HG03469 (cell line): ENCODE measurements around the gene CSRP2.

Experiments
- ATAC-seq: cut with Tn5 transposase; IDR thresholded peaks from one replicate; pipeline ENCODE4 v1.9.1; 2021; ENCODE audit warnings: mild to moderate bottlenecking, moderate library complexity, moderate number of reproducible peaks; ENCODE audit not compliant: unreplicated experiment

CSRP2 gene

DNA sequence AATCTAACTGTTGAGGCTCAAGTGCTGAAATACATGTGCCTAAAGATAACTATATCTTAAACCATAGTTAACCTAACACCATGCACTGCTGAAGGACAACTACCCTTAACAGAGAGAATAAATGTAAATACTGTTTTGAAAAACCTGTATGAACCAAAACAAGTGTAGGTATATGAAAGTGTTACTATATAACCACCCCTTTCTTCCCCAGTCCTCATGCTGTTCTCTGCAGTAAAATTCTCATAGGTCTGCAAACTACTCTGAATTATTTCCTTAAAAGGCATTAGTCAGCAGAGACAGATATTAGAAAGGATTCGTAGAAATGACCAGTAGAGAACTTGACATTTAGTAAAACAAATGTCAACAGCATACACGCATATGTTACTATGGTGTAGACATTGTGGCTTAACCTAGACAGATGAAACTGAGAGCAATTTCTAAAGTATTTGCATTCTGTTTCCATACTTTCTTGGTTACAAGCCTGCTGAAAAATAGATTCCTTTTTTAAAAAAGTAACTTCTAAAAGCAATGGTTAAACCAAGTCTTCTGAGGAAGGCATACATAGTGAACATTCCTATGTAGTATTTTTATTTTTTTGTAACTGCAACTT, 13.9 kb downstream of the CSRP2 start:
- peak; percentile 73 for ATAC-seq

DNA sequence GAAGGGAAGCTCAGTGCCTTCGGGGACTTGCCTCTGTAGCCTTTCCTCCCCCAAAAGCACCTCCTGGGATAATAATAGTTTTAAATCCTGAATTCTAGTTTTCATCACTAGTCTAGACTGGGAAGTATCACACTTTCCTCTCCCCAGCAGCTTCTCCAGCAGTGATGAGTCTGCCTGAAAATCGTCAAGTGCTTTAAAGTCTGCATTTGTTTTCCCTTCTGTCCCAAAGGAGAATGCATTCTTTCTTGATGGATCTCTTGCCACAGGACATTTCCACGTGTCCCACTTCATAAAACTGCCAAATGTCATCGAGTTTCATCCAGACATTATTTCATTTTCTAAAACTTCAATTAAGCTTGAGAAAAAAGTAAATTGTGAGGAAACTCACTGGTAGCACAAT, 15.0 kb downstream of the CSRP2 start:
- ATAC-seq, result no peak

DNA sequence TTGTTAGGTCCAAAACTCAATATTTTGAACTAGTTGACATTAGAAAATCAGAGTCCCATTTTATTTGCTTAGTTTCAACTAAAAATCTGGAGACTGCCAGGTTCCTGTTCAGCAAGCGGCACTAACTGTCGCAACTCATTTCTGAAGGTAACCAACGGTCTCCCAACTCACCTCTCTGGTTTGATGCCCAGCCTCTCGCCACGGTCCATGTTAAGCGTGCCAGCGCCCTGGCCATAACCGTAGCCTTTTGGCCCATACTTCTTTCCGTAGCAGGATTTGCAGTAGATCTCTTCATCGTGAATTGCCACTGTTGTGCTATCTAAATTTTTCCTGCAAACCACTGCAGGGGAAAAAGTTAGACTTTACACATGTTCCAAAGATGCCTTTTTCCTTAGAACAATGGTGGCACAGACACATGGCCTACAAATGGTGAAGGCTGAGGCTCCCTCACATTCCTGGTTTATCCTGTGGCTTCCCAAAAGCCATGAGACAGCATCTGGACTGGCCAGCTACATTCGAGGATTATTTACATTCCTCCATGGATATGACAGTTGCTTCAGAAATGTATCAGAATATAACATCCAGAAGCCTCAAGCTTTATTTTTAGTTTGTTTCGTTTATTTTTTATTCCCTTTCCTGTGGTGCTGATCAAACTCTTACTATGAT, 15.7 kb downstream of the CSRP2 start:
- ATAC-seq, result no peak

DNA sequence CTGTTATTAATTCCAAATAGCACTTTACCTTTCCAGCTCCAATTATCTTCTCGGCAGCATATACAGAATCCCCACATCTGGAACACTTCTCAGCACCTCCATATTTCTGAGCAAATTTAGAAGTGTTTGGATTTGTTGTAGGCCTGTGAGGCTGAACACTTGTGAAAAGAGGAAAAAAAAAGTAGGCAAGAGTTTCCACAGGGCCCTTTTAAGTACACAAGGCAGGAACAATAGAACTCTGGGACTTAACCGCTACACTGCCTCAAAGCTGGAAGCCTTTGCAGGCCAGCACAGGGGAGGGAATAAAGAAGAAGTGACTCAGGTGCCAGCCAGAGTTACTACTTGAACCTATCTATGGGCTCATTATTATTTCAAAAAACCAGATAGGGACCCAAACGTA, 18.6 kb downstream of the CSRP2 start:
- ATAC-seq, result no peak

DNA sequence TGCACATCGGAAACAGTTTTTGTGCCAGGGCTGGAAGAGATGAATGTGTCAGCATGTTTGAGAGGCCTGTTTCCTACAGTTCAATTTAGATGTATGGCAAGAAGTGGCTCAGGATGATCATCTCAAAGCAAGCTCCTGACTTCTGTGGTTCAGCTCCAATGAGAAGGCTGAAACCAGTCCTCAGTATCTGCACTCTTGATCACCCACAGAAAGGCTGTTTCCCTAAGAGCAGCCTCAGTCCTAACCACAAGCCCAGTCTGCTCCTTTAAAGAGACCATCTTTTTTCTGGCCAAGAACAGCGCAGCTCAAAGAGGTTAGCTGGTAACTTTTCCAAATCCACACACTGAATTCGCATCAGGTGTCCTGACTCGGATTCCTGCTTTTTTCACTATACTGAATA, 19.2 kb downstream of the CSRP2 start:
- no peak for ATAC-seq

DNA sequence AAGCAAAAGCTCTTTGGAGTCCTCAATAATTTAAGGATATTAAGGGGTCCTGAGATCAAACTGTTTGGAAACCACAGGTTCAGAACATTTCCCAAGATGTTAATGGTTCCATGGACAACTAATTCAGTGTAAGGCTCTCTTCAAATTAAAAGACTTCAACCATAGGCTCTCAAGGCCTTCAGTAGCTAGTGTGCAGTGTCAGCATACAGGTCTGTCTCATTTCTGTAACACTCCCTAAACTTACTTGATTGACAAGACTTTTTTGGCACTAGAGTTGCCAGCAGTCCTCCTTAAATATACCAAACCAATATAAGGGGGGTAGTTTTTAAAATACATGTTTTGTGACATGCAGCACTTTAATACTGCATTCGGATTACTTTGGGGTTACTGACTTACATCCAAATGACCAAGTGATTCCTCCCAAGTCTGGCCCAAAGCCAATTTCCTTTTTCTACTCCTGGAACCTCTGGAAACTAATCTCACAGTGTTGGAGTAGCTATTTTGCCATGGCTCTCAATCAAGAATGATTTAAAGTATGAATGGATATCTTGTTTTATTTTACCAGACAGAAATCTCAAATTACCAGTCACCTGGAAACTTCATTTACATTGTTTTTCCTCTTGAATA, 22.7 kb downstream of the CSRP2 start:
- no peak for ATAC-seq

DNA sequence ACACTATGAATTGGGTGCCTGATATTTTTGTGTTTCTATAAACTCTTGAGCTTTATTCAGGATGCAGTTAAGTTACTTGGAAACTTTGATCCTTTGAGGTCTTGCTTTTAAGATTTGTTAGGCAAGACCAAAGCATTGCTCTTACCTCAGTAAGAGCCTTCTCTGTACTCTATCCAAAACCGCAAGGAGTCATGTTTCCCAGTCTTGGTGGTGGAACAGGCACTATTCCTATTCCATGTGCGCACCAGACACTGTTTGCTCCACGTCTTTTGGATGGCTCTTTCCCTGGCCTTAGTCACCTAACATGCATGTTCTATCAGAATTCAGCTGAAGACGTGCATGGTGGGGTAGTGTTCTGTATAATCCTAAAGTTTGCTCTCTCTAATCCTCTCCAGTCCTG, 23.5 kb downstream of the CSRP2 start:
- no peak for ATAC-seq

DNA sequence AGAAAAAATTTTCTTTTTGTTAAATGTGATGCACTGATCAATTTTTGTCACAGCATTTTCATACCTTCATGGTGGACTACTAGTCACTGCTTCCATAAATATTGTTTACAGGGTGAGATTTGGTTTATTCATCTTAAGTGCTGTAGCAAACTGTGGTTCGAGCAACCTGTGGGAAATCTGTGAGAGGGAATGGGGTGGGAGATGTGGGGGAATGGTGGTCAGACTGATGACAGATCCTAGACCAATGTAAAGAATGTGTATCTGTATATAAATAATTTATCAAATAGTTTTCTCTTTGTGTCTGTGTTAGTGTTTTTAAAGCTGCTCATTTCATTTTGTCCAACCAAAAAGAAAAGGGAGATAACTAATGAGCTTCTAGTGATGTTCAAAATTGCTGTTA, 26.7 kb downstream of the CSRP2 start:
- no peak for ATAC-seq

DNA sequence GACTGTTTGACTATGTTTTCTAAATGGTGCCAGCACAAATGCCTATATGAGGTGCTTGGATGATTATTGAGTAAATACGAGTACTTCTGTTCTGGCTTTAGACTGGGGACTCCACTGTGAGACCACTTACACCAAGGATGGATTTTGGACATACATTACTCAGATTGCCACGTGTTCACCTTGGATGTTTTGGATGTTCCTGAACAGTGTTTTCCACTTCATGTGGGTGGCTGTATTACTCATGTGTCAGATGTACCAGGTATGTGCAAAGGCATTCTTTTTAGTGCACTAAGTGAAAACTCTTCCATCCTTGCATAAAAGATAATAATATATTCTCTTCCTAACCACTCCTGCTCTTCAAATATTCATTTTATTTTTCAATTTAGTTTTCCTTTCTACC, 30.7 kb downstream of the CSRP2 start:
- ATAC-seq, result no peak

DNA sequence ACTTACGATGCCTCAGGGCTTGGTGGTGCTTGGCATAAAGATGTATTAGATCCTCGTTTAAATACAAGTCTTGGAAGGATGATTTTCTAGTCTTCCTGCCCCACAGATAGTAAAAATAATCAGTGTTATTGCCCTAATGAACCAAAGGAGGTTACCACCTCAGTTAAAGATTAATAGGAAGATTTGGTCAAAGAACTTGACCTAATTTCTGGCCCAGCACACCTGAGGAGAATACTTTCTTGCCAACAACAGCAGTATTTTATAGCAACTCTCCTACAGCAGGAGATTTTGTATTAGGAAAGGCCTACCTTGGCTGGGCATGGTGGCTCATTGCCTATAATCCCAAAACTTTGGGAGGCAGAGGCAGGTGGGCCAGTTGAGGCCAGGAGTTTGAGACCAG, 31.6 kb downstream of the CSRP2 start:
- no peak for ATAC-seq

DNA sequence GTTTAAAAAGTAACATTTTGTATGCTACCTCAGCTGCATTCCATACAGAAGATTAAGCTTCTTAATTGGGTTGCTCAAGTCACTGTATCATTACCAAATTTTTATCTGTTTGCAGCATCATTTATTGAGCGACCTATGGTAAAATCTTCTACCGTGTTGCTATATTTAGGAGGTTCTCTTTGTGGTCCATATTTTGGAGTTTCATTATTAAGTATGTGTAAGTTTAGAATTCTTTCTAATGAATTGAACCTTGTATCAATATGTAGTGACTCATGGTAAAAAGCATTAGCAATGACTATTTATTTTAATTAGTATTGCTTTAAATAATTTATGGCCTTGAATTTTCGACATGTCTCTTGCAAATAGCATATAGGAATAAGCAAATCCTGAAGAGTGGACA, 42.2 kb downstream of the CSRP2 start:
- ATAC-seq, result no peak

DNA sequence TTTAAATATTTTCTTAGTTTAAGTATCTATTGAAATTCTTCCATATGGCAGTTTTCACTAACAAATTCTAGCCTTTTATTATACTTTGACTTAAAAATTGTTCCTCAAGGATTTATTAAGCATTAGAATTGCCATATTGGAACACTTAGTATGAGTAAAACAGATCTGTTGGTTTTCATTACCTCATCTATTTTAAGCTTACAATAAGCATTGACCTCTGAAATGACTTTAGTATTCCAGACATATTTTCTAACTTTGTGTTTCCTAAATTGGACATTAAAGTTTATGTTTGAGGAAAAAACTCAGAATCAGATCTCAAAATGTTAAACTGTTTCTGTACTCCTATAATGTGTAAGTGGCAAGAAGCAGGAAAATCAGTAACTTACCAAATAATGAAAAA, 48.4 kb downstream of the CSRP2 start:
- no peak for ATAC-seq

DNA sequence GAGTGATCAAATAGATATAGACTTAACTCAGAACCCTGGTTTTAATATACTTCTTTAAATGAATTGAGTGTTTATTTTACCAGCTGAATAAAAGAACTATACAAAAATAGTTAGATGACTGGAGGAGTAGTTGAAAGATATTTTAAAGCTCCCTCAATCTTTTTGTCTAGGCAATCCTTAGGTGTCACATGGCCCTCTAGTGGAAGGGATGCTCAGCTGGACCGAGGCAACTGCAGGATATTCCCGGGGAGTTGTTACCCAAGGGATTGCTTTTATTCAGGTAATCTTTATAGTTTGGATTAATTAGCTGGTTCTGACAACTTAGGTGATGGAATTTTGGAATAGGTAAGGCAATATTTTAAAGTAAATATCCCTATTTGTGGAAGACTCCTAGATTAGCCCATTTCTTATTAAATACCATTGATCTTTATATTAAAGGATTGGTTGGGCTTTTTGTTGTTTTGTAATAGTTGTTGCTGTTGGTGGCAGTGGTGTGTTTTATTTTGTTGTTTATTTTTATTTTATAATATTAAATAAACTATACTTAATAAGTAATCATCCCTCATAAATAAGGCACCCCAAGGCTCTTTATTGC, 57.8 kb downstream of the CSRP2 start:
- no peak for ATAC-seq

DNA sequence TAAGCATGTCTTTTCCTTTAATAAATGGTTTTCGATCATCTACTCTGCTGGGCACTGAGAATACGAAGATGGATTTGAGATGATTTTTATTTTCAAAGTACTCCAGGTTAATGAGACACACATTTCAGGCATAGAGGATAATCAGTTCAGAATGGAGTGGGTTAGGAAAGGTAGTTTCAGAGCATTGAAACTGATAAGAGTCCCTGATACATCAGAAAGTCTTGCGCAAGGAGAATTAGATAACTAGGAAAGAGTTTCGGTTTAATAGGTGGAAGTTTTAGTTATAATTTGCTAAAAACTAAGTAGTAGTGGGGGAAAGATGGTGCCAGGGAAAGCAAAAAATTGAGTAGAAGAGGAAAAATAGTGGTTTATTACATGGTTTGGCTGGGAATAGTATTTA, 64.8 kb downstream of the CSRP2 start:
- ATAC-seq, result no peak

DNA sequence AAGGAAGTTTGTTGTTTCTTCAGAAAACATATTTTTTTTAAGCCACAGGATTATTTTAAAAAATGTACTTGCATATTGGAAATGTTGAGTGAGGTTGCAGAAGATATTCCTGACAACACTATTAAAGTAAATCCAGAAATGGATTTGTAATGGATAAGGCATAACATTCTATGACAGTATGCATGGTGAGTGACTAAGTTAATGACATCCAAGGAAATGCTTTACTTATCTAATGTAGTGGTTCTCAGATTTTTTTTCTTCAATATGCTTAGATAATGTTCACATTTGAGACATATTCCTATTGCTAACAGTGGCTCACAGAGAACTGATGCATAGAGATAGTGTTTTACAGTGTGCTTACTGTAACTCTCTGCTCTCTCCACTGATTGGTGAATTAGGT, 65.6 kb downstream of the CSRP2 start:
- no peak for ATAC-seq

DNA sequence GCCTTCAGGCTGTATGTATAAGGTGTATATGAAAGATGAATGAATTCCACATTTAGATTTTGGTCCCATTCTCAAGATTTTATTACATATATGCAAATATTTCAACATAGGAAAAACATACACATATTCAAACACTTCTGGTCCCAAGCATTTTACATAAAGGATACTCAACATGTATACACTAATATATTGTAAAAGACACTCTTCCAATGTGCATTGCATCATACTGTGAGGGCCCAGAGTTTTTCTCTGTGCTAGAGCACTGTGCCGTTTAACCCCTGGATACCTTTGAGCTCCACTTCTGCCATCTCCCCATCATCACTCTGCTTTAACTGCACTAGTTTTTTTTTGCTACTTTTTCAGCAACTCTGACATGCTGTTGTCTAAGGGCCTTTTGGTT, 66.8 kb downstream of the CSRP2 start:
- no peak for ATAC-seq

DNA sequence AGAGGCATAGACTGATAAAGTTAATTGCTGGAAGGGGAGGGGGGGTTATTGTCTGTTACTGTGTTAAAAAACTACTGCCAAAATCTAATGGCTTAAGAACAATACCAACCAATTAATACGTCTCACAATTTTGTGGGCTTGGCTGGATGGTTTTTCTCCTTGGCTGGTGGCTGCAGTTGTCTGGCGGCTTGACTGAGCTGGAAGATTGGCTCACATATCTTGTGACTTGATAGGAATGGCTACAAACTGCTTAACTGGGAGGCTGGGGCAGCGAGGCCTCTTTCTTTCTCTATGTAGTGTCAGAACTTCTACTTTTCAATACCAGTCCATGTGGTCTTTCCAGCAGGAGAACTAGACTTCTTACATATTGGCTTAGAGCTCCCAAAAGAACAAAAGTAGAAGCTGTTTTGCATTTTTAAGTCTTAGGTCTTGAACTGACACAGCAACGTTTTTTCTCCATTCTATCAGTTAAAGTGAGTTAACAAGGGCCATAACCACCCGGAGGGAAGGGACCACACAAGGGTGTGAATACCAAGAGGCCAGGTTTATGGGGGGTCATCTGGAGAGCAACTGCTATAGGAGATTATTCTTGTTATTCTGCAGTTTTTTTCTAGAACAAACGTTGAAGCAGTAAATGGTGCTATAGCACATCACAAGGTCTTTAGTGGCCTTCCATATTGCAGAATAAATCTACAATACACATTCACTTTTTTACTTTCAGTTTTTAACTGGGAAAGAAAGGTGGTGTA, 68.0 kb downstream of the CSRP2 start:
- ATAC-seq, result no peak
